Calu3 (cell line): Measurements from ENCODE around the gene LRRC47. TPM values are rescaled to one million over a fixed set of nuclear protein-coding genes. Genes with fewer than 3 reads are reported as not detected.
A peak's percentile ranks its signal among the peaks of the same experiment; 100 is the strongest.

Experiments
- BruUV-seq: library from RNA; stranded (reverse); fragments of 400-500 nt; replicated peaks from 2 replicates; lab custom pipeline; 2021; lab: Mats Ljungman, UMichigan
- CTCF ChIA-PET: fragments of 300-600 bp; sonication (Branson Sonifier 250); formaldehyde crosslinking; loops from one replicate; lab custom pipeline; 2022; ENCODE audit warnings: antibody characterized with exemption; lab: Charles Lee
- DNase-seq: peaks from one replicate; pipeline ENCODE4 v3.0.0; 2022
- H3K27ac Mint-ChIP-seq: one replicate; pipeline ENCODE4 v1.8.0; 2022; ENCODE audit warnings: mixed read lengths; ENCODE audit not compliant: unreplicated experiment
- H3K27me3 Mint-ChIP-seq: one replicate; pipeline ENCODE4 v1.8.0; 2022; ENCODE audit warnings: mixed read lengths; ENCODE audit not compliant: unreplicated experiment
- H3K36me3 Mint-ChIP-seq: one replicate; pipeline ENCODE4 v1.8.0; 2022; ENCODE audit warnings: mild to moderate bottlenecking, moderate library complexity, mixed read lengths; ENCODE audit not compliant: insufficient read depth, unreplicated experiment
- H3K4me1 Mint-ChIP-seq: one replicate; pipeline ENCODE4 v1.8.0; 2022; ENCODE audit warnings: mild to moderate bottlenecking, low read depth, mixed read lengths; ENCODE audit not compliant: unreplicated experiment
- H3K4me3 Mint-ChIP-seq: one replicate; pipeline ENCODE4 v1.8.0; 2022; ENCODE audit warnings: mild to moderate bottlenecking, low read depth, moderate library complexity, mixed read lengths; ENCODE audit not compliant: unreplicated experiment
- H3K9me3 Mint-ChIP-seq: one replicate; pipeline ENCODE4 v1.8.0; 2022; ENCODE audit warnings: low read depth, mixed read lengths; ENCODE audit not compliant: unreplicated experiment
- CTCF ChIP-seq: fragments of 200-600 bp; IDR thresholded peaks from one replicate; pipeline ENCODE4 v1.8.0; 2022; ENCODE audit warnings: antibody characterized with exemption; ENCODE audit not compliant: unreplicated experiment
- intact Hi-C: fragments of 100-400 bp; cut with micrococcal nuclease; formaldehyde crosslinking; loops from one replicate; pipeline ENCODE4 v1.10.0; 2022; ENCODE audit not compliant: unreplicated experiment
- total RNA-seq: library from RNA; stranded (reverse); gene quantifications from 2 replicates; pipeline ENCODE4 v1.2.3, GENCODE V29; 2022

The LRRC47 gene
- total RNA-seq, 1 experiment from 2014 or later = 35.8 TPM

- Mint-ChIP-seq H3K4me1 (no peaks in the 10 kb centered on the region), H3K27me3 (no peaks in the 10 kb centered on the region), H3K36me3 (peaks cover 22% of the 10 kb centered on the region), H3K4me3 (no peak overlapping the region), H3K27ac (no peak overlapping the region), H3K9me3 (no peaks in the 10 kb centered on the region)
- intact Hi-C loops = no loop called here
- CTCF ChIA-PET = no interaction called here
- BruUV-seq = no TSS peak
- no peak for TF ChIP-seq CTCF
- DNase-seq = no peak
These were observed 18.4 kb downstream of the LRRC47 start for GRCh38 chr1:3777647-3778589.

- no TSS peak for BruUV-seq
These were observed 19.2 kb downstream of the LRRC47 start for GRCh38 chr1:3777078-3777547.

GRCh38 chr1:3776231-3776961 is 19.9 kb downstream of the LRRC47 start:
- no peak for TF ChIP-seq CTCF
- CTCF ChIA-PET = interaction anchor here (0.6 to 1.1 kb wide), 2 partner anchors 17 to 18 kb away, joined by 3 read pairs; no protein-coding TSS in a partner anchor

More at GRCh38 chr1:3777078-3777547, 19.2 kb downstream of the LRRC47 start:
- no peak for DNase-seq
- H3K4me3 Mint-ChIP-seq = no peak overlapping the region
- H3K36me3 Mint-ChIP-seq = peaks cover 16% of the 10 kb centered on the region
- intact Hi-C loops = no loop called here
- no peak overlapping the region for H3K27ac Mint-ChIP-seq
- TF ChIP-seq CTCF = no peak
- CTCF ChIA-PET = no interaction called here
- H3K4me1 Mint-ChIP-seq = no peaks in the 10 kb centered on the region
- no peaks in the 10 kb centered on the region for H3K27me3 Mint-ChIP-seq
- H3K9me3 Mint-ChIP-seq = no peaks in the 10 kb centered on the region

GRCh38 chr1:3775490-3776230 is 20.6 kb downstream of the LRRC47 start:
- intact Hi-C loops = no loop called here
- peaks cover 14% of the 10 kb centered on the region for H3K36me3 Mint-ChIP-seq
- CTCF ChIA-PET = interaction anchor here (0.6 to 1.1 kb wide), 2 partner anchors 18 kb away, joined by 3 read pairs; no protein-coding TSS in a partner anchor

More at GRCh38 chr1:3776231-3776961, 19.9 kb downstream of the LRRC47 start:
- no peaks in the 10 kb centered on the region for H3K27me3 Mint-ChIP-seq
- H3K4me1 Mint-ChIP-seq = no peaks in the 10 kb centered on the region
- H3K36me3 Mint-ChIP-seq = peaks cover 14% of the 10 kb centered on the region
- intact Hi-C loops = no loop called here
- BruUV-seq = no TSS peak
- no peak for DNase-seq
- H3K27ac Mint-ChIP-seq = no peak overlapping the region
- no peak overlapping the region for H3K4me3 Mint-ChIP-seq
- no peaks in the 10 kb centered on the region for H3K9me3 Mint-ChIP-seq

More at GRCh38 chr1:3775490-3776230, 20.6 kb downstream of the LRRC47 start:
- Mint-ChIP-seq H3K4me3 (no peak overlapping the region), H3K27ac (no peak overlapping the region), H3K9me3 (no peaks in the 10 kb centered on the region), H3K4me1 (no peaks in the 10 kb centered on the region), H3K27me3 (no peaks in the 10 kb centered on the region)
- no TSS peak for BruUV-seq
- DNase-seq = peak; percentile 38
- TF ChIP-seq CTCF = peak; percentile 29
